ENCODE data around the gene RAI1. TPM values are rescaled to one million over a fixed set of nuclear protein-coding genes. Genes with fewer than 3 reads are reported as not detected.

The RAI1 gene
- total RNA-seq, 1 donor from 2014 or later: 31.2 TPM

DNA sequence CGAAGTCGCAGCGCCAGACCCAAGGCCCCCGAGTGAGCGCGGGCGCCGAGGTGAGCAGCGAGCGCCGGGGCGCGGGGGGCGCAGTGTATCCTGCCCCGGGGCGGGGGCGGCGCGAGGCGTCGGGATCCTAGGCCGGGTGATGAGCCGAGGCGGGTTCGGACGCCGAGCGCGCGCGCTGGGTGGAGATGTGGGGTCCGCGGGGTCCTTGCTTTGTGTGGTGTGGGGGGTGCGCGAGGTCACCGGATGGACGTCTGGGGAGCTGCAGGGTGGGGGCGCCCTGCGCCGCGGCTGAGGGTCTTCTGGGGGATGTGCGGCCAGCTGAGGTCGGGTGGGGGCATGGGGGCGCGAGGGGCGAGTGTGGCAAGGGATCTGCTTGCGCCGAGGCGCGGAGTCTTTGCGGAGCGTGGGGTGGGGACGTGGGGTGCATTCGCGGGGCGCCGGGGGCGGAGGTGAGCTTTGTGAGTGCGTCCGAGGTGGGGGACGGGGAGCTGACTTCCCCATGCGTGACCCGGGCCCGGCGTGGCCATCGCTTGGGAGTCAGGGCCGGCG lies 560 bp downstream of the RAI1 start:
- peaks cover 25% of the 10 kb centered on the region for H3K4me1 Mint-ChIP-seq
- TF ChIP-seq, protein P1, sequence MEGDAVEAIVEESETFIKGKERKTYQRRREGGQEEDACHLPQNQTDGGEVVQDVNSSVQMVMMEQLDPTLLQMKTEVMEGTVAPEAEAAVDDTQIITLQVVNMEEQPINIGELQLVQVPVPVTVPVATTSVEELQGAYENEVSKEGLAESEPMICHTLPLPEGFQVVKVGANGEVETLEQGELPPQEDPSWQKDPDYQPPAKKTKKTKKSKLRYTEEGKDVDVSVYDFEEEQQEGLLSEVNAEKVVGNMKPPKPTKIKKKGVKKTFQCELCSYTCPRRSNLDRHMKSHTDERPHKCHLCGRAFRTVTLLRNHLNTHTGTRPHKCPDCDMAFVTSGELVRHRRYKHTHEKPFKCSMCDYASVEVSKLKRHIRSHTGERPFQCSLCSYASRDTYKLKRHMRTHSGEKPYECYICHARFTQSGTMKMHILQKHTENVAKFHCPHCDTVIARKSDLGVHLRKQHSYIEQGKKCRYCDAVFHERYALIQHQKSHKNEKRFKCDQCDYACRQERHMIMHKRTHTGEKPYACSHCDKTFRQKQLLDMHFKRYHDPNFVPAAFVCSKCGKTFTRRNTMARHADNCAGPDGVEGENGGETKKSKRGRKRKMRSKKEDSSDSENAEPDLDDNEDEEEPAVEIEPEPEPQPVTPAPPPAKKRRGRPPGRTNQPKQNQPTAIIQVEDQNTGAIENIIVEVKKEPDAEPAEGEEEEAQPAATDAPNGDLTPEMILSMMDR (IDR thresholded peaks at IDR 0.05): no peak
- H3K27ac Mint-ChIP-seq: peak overlapping the region; percentile 81
- H3K36me3 Mint-ChIP-seq (ENCODE audit: low read depth): peaks cover 3% of the 10 kb centered on the region
- CTCF ChIA-PET: interaction anchor here (0.8 to 1.8 kb wide), 10 partner anchors 9 to 354 kb away, joined by 3 to 10 read pairs (median 5); no protein-coding TSS in a partner anchor
- POLR2A ChIA-PET: interaction anchor here (0.6 to 3.0 kb wide), 22 partner anchors 11 to 715 kb away, joined by 3 to 84 read pairs (median 4); partner anchors contain the start of gene SREBF1
- H3K4me3 Mint-ChIP-seq: peak overlapping the region; percentile 91
- H3K27me3 Mint-ChIP-seq: no peaks in the 10 kb centered on the region
- DNase-seq: no peak
- intact Hi-C loops (cut with micrococcal nuclease): loop anchor here (1.0 to 2.0 kb wide), 8 partner anchors 12 to 357 kb away; partner anchors contain the start of genes ATPAF2 and GID4
- peak; percentile 11 for ATAC-seq (ENCODE audit: low read depth)
- H3K9me3 Mint-ChIP-seq: no peaks in the 10 kb centered on the region

- peak overlapping the region; percentile 81 for H3K27ac Mint-ChIP-seq
- peaks cover 3% of the 10 kb centered on the region for H3K36me3 Mint-ChIP-seq (ENCODE audit: low read depth)
- ChIA-PET POLR2A (interaction anchor here (0.6 to 3.0 kb wide), 25 partner anchors 11 to 716 kb away, joined by 3 to 84 read pairs (median 4); partner anchors contain the start of gene SREBF1), CTCF (interaction anchor here (0.8 to 1.8 kb wide), 10 partner anchors 9 to 353 kb away, joined by 3 to 10 read pairs (median 5); no protein-coding TSS in a partner anchor)
- DNase-seq (peak; percentile 71), ATAC-seq (ENCODE audit: low read depth) (peak; percentile 54)
- intact Hi-C loops (cut with micrococcal nuclease): loop anchor here (1.0 to 2.0 kb wide), 4 partner anchors 12 to 356 kb away; partner anchors contain the start of genes ATPAF2 and GID4
- no peaks in the 10 kb centered on the region for H3K9me3 Mint-ChIP-seq
- no peaks in the 10 kb centered on the region for H3K27me3 Mint-ChIP-seq
- peak overlapping the region; percentile 91 for H3K4me3 Mint-ChIP-seq
- H3K4me1 Mint-ChIP-seq: peaks cover 30% of the 10 kb centered on the region
- TF ChIP-seq, protein P1 (IDR thresholded peaks at IDR 0.05): no peak
Observed at GRCh38 chr17:17682293-17682736, 1.1 kb downstream of the RAI1 start.

GRCh38 chr17:17682737-17683680 lies 1.8 kb downstream of the RAI1 start:
- ATAC-seq (ENCODE audit: low read depth) (peak; percentile 58), DNase-seq (peak; percentile 23)
- no peaks in the 10 kb centered on the region for H3K27me3 Mint-ChIP-seq
- peak overlapping the region; percentile 84 for H3K27ac Mint-ChIP-seq
- H3K4me3 Mint-ChIP-seq: peak overlapping the region; percentile 91
- ChIA-PET POLR2A (interaction anchor here (0.6 to 3.0 kb wide), 22 partner anchors 10 to 716 kb away, joined by 3 to 84 read pairs (median 4); partner anchors contain the start of gene SREBF1), CTCF (interaction anchor here (1.0 to 1.8 kb wide), 8 partner anchors 11 to 353 kb away, joined by 3 to 10 read pairs (median 5); no protein-coding TSS in a partner anchor)
- intact Hi-C loops (cut with micrococcal nuclease): loop anchor here (1.0 to 2.0 kb wide), 7 partner anchors 8 to 356 kb away; partner anchors contain the start of genes ATPAF2, DRC3, GID4 and TOM1L2
- H3K36me3 Mint-ChIP-seq (ENCODE audit: low read depth): peaks cover 3% of the 10 kb centered on the region
- H3K4me1 Mint-ChIP-seq: peaks cover 32% of the 10 kb centered on the region
- TF ChIP-seq, protein P1 (IDR thresholded peaks at IDR 0.05): no peak
- H3K9me3 Mint-ChIP-seq: no peaks in the 10 kb centered on the region

DNA sequence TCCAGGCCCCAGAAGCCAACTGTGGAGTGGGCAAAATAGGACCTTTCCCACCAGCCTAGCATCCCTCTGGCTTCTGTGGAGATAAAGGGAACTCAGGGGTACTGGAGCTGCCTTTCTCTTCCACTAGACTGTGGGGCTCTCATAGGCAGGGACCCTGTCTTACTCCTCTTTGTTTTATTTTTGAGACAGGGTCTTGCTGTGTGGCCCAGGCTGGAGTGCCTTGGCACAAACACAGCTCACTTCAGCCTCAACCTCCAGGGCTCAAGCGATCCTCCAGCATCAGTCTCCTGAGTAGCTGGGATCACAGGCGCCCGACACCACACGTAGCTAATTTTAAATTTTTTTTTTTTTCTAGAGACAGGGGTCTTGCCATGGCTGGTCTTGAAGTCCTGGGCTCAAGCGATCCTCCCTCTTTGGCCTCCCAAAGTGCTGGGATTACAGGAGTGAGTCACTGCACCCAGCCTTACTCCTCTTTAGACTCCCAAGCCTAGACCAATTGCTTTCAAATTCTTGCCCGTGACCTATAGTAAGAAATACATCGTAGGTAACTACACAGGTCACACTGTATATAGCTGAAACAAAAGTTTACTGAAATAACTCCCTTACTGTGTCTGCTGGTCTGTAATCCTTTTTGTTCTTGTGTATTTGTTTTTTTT lies 2.6 kb downstream of the RAI1 start:
- Mint-ChIP-seq H3K36me3 (ENCODE audit: low read depth) (peaks cover 3% of the 10 kb centered on the region), H3K27me3 (no peaks in the 10 kb centered on the region), H3K4me3 (peak overlapping the region; percentile 91), H3K9me3 (no peaks in the 10 kb centered on the region), H3K4me1 (peaks cover 32% of the 10 kb centered on the region), H3K27ac (peak overlapping the region; percentile 84)
- ATAC-seq (ENCODE audit: low read depth) (no peak), DNase-seq (no peak)
- CTCF ChIA-PET: no interaction called here
- POLR2A ChIA-PET: interaction anchor here (0.7 to 3.0 kb wide), 6 partner anchors 9 to 176 kb away, joined by 3 to 84 read pairs (median 10); no protein-coding TSS in a partner anchor
- TF ChIP-seq, protein P1 (IDR thresholded peaks at IDR 0.05): no peak
- intact Hi-C loops (cut with micrococcal nuclease): loop anchor here (1.0 to 2.0 kb wide), 5 partner anchors 7 to 355 kb away; partner anchors contain the start of genes ATPAF2, DRC3, GID4 and TOM1L2
